GM18520 (cell line): ENCODE measurements around the gene CPPED1.

ENCODE experiments used
- ATAC-seq: cut with Tn5 transposase; IDR thresholded peaks from one replicate; pipeline ENCODE4 v1.9.1; 2021; ENCODE audit not compliant: unreplicated experiment

CPPED1 gene

DNA sequence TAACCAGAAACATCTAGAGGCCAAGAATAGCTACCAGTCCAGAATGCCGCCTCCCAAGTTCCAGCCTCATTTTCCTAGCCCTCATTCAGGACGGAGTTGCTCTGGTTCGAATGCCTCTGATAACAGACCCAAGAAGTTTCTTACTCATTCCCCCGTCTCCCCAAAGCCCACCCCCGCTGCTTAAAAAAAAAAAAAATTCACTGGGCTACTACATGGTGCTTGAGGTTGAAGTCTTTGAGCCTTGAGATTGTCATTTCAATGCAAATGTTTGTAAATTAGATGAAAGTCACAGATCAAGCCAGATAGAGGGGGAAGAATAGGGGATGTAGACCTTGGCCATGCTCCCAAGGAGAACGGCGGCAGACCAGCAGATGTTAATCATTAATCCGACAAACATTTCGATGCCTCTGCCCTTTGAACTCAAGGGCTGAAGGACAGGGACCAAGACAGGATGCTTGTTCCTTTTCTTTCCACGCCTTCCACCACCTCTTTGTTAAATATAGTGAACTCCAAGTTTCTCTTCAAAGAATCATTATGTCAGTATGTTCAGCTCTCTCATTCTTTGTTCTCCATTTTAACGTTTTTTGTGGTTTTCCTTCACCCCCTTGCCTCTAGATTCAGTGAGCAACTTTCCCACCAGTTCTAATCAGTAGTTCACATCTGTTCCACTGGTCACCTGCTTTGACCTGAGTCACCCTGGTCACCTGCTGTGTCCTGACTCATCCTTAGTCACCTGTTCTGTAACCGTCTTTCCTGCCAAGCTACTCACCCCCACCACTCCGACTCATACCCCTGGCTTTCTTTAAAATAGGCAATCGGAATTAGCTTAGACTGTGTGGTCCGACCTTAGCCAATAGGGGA lies 190.3 kb downstream of the CPPED1 start:
- no peak for ATAC-seq

DNA sequence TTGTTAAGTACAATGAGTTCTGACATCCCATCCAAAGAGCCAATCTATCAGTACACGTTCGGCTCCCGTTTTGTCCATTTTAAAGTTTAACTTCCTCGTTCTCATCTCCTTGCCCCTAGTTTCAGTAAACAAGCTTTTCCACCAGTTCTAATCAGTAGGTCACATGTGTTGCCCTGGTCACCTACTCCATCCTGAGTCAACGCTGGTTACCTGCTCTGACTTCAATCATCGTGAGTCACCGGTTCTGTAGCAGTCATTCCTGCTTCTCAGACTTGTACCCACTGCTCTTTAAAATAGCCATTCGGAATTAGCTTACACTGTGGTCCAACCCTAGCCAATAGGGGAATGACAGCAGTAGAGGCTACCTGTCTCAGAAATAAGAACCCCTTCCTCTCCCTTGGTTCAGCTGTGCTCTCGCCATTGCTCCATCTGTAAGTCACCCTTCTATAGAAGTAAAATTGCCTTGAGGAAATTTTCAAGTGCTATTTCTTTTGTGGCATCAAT lies 191.0 kb downstream of the CPPED1 start:
- no peak for ATAC-seq

GRCh38 chr16:12611916-12612597 lies 191.6 kb downstream of the CPPED1 start:
- ATAC-seq, result no peak

DNA sequence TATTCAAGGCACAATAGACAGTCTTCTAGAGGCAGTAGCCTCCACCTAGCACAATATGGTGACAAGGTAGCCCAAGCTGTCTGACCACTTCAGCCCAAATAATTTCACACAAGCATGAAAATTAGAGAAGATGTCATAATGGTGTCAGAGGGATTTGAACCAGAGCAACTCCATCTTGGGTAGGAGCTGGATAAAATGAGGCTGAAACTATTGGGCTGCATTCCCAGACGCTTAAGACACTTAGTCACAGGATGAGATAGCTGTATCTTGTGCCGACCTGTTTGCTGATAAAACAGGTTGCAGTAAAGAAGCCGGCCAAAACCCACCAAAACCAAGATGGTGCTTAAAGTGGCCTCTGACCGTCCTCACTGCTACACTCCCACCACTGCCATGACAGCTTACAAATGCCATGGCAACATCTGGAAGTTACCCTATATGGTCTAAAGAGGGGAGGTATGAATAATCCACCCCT lies 192.6 kb downstream of the CPPED1 start:
- ATAC-seq, result no peak

DNA sequence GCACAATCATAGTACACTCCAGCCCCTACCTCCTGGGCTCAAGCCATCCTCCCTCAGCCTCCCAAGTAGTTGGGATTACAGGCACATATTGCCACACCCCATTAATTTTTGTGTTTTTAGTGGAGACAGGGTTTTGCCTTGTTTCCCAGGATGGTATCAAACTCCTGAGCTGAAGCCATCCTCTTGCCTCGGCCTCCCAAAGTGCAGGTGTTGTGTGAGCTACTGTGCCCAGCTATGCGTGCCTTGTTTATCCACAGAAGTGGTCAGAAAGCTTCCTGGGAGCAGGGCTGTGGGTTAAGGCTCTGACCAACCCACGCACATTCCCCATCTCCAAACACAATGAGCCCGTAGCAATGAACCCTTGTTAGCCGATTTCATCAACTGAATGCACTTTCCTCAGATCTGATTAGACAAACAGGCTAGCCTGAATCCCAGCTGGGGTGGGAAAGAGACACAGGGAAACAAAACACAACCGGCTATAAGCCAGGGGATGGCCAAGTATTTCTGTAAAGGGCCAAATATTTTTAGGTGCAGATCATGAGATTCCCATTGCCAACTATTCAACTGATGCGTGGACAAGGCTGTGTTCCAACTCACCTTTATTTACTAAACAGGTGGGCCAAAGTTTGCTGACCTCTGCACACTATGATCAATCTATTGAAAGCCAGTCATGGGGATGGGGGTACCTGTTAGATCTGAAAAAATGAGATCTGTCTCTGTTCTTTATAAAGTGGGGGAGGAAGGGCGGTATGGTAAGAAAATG lies 193.6 kb downstream of the CPPED1 start:
- no peak for ATAC-seq
